GM12892 (cell line): ENCODE results near the gene NEU4.

Experiments used
- POLR2A ChIP-seq: IDR thresholded peaks from 2 replicates; pipeline ENCODE4 v1.6.1; 2011; ENCODE audit warnings: low read depth, low read length, control low read depth
- POLR2AphosphoS5 ChIP-seq: IDR thresholded peaks from 2 replicates; pipeline ENCODE4 v1.6.1; 2011; ENCODE audit warnings: low read depth, low read length, control low read depth
- TAF1 ChIP-seq: IDR thresholded peaks from 2 replicates; pipeline ENCODE4 v1.6.1; 2011; ENCODE audit warnings: low read depth, mild to moderate bottlenecking, control low read depth, low read length, borderline replicate concordance

DNA sequence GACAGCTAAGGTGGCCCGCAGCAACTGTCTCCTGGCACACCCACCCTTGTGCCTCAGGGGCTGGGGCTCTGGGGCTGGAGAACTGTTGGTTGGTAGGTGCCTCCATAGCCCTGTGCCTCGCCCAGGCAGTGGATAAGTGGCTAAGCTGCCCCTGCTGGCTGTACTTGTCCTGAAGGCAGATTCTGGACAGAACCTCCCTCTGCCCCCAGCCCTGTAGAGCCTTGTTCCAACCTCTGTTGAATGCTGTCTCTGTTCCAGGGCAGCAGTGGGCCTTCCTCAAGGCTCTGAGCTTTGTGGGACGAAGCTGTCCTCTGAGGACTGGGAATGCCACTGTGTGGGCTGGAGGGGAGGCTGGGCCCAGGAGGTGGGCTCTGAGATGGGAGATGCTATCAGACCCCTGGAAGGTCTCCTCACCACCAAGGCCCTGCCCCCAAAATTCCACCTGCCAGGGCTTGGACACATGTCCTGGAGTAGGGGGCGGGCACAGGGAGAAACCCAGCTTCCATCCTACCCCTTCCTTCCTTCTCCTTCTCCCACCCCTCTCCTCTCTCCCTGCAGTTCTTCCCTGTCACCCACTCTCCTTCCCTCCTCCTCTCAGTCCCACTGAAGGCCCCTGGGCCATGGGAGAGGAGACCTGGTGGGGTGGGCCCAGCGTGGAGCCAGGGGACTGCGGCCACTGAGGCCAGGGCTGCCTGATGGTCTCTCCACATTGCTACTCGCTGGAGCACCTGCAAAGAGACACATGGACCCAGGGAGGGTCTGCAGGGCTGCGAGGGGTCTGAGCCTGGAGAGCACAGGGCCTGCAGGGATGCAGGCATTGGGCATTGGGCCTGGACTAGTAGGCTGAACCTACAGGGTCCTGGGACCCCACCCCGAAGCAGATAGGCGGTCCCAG is 51.4 kb downstream of the NEU4 start:
- TF ChIP-seq TAF1 (no peak), POLR2AphosphoS5 (no peak), POLR2A (no peak)
